CD4-positive, alpha-beta T cell treated with Interleukin-6 at 100 ng/mL for 8 hours (primary cell): ENCODE measurements around the gene DDX6.
A peak's percentile ranks its signal among the peaks of the same experiment; 100 is the strongest.

Experiments used
- DNase-seq: peaks from one replicate; pipeline ENCODE4 v3.0.0-alpha.2; 2020; ENCODE audit warnings: mixed read lengths, low spot score

DDX6 gene

GRCh38 chr11:118703563-118704106, 87.3 kb downstream of the DDX6 start:
- no peak for DNase-seq

GRCh38 chr11:118699506-118700220, 91.3 kb downstream of the DDX6 start:
- peak; percentile 88 for DNase-seq
